Activated T-cell treated with anti-CD3 and anti-CD28 coated beads, Interleukin-2, amount 50 U/mL, for 4 hours (primary cell): ENCODE measurements around the gene KCNG2. TPM values are rescaled to one million over a fixed set of nuclear protein-coding genes. Genes with fewer than 3 reads are reported as not detected.
"Not testable (repeated sequence)": the region's sequence is repeated elsewhere in the genome, so short reads cannot be mapped to it uniquely, and the experiment has no call there.

Experiments used
- ATAC-seq, 2 donors: fragments of 200-7000 bp; cut with Tn5 transposase; one replicate each; pipeline ENCODE4 v1.10.0; 2021
- DNase-seq: peaks from one replicate; pipeline ENCODE4 v3.0.0-alpha.2; 2020
- H3K27me3 Mint-ChIP-seq: one replicate; pipeline ENCODE4 v1.8.0; 2021; ENCODE audit warnings: low read depth, mixed read lengths
- H3K36me3 Mint-ChIP-seq: one replicate; pipeline ENCODE4 v1.8.0; 2022; ENCODE audit warnings: mixed read lengths; ENCODE audit not compliant: insufficient read depth
- H3K4me1 Mint-ChIP-seq: one replicate; pipeline ENCODE4 v1.8.0; 2021; ENCODE audit warnings: low read depth, mixed read lengths
- H3K4me3 Mint-ChIP-seq: one replicate; pipeline ENCODE4 v1.8.0; 2021; ENCODE audit warnings: mild to moderate bottlenecking, moderate library complexity, mixed read lengths
- H3K9me3 Mint-ChIP-seq: one replicate; pipeline ENCODE4 v1.8.0; 2021; ENCODE audit warnings: mixed read lengths
- total RNA-seq, 3 donors: library from RNA; stranded (reverse); gene quantifications; one replicate each; pipeline ENCODE4 v1.2.1, GENCODE V29; 2021

The KCNG2 gene
- total RNA-seq, 3 donors from 2014 or later: not detected

GRCh38 chr18:79872527-79873444 lies 75.0 kb downstream of the KCNG2 start:
- Mint-ChIP-seq H3K27me3 (no peaks in the 10 kb centered on the region), H3K9me3 (no peaks in the 10 kb centered on the region), H3K4me3 (no peak overlapping the region), H3K36me3 (no peaks in the 10 kb centered on the region), H3K4me1 (no peaks in the 10 kb centered on the region)
- no peak for ATAC-seq
- no peak for DNase-seq

- DNase-seq (no peak), ATAC-seq (no peak)
- H3K4me1 Mint-ChIP-seq: no peaks in the 10 kb centered on the region
- no peak overlapping the region for H3K4me3 Mint-ChIP-seq
- no peaks in the 10 kb centered on the region for H3K9me3 Mint-ChIP-seq
- no peaks in the 10 kb centered on the region for H3K27me3 Mint-ChIP-seq
- no peaks in the 10 kb centered on the region for H3K36me3 Mint-ChIP-seq
These were observed 75.8 kb downstream of the KCNG2 start for GRCh38 chr18:79873449-79874110.

- H3K27me3 Mint-ChIP-seq: no peaks in the 10 kb centered on the region
- no peak overlapping the region for H3K4me3 Mint-ChIP-seq
- ATAC-seq (no peak), DNase-seq (no peak)
- no peaks in the 10 kb centered on the region for H3K9me3 Mint-ChIP-seq
- no peaks in the 10 kb centered on the region for H3K36me3 Mint-ChIP-seq
- H3K4me1 Mint-ChIP-seq: no peaks in the 10 kb centered on the region
These were observed 77.1 kb downstream of the KCNG2 start for GRCh38 chr18:79874553-79875530.

GRCh38 chr18:79875531-79875919 lies 77.8 kb downstream of the KCNG2 start:
- no peak for ATAC-seq
- Mint-ChIP-seq H3K36me3 (no peaks in the 10 kb centered on the region), H3K4me1 (no peaks in the 10 kb centered on the region), H3K27me3 (no peaks in the 10 kb centered on the region), H3K9me3 (no peaks in the 10 kb centered on the region), H3K4me3 (no peak overlapping the region)
- no peak for DNase-seq

- no peak overlapping the region for H3K4me3 Mint-ChIP-seq
- no peaks in the 10 kb centered on the region for H3K27me3 Mint-ChIP-seq
- DNase-seq: no peak
- H3K36me3 Mint-ChIP-seq: no peaks in the 10 kb centered on the region
- no peak for ATAC-seq
- H3K4me1 Mint-ChIP-seq: no peaks in the 10 kb centered on the region
- no peaks in the 10 kb centered on the region for H3K9me3 Mint-ChIP-seq
These were observed 78.3 kb downstream of the KCNG2 start for GRCh38 chr18:79875931-79876461.

- Mint-ChIP-seq H3K36me3 (no peaks in the 10 kb centered on the region), H3K27me3 (no peaks in the 10 kb centered on the region), H3K4me3 (no peak overlapping the region), H3K4me1 (no peaks in the 10 kb centered on the region), H3K9me3 (no peaks in the 10 kb centered on the region)
- no peak for ATAC-seq
- DNase-seq: no peak
These were observed 78.8 kb downstream of the KCNG2 start for GRCh38 chr18:79876497-79876896.

GRCh38 chr18:79877163-79878091 lies 79.7 kb downstream of the KCNG2 start:
- H3K9me3 Mint-ChIP-seq: no peaks in the 10 kb centered on the region
- no peaks in the 10 kb centered on the region for H3K36me3 Mint-ChIP-seq
- H3K4me3 Mint-ChIP-seq: no peak overlapping the region
- no peaks in the 10 kb centered on the region for H3K27me3 Mint-ChIP-seq
- DNase-seq: no peak
- H3K4me1 Mint-ChIP-seq: no peaks in the 10 kb centered on the region
- ATAC-seq: no peak

- not testable (repeated sequence) for H3K27me3 Mint-ChIP-seq, H3K36me3 Mint-ChIP-seq, H3K4me1 Mint-ChIP-seq, H3K4me3 Mint-ChIP-seq, DNase-seq, ATAC-seq, H3K9me3 Mint-ChIP-seq
These were observed 80.5 kb downstream of the KCNG2 start for GRCh38 chr18:79878246-79878645.

GRCh38 chr18:79878741-79879378 lies 81.1 kb downstream of the KCNG2 start:
- DNase-seq: no peak
- no peak overlapping the region for H3K4me3 Mint-ChIP-seq
- ATAC-seq: no peak
- H3K9me3 Mint-ChIP-seq: no peaks in the 10 kb centered on the region
- H3K36me3 Mint-ChIP-seq: no peaks in the 10 kb centered on the region
- H3K27me3 Mint-ChIP-seq: no peaks in the 10 kb centered on the region
- no peaks in the 10 kb centered on the region for H3K4me1 Mint-ChIP-seq

- Mint-ChIP-seq H3K4me1 (no peaks in the 10 kb centered on the region), H3K4me3 (no peak overlapping the region), H3K36me3 (no peaks in the 10 kb centered on the region), H3K27me3 (no peaks in the 10 kb centered on the region), H3K9me3 (no peaks in the 10 kb centered on the region)
- no peak for DNase-seq
- ATAC-seq: no peak
These were observed 81.8 kb downstream of the KCNG2 start for GRCh38 chr18:79879566-79879965.

GRCh38 chr18:79881695-79882094 lies 84.0 kb downstream of the KCNG2 start:
- H3K27me3 Mint-ChIP-seq: no peaks in the 10 kb centered on the region

GRCh38 chr18:79882522-79883241 lies 84.9 kb downstream of the KCNG2 start:
- ATAC-seq: no peak
- Mint-ChIP-seq H3K9me3 (no peaks in the 10 kb centered on the region), H3K36me3 (no peaks in the 10 kb centered on the region), H3K27me3 (no peaks in the 10 kb centered on the region), H3K4me3 (no peak overlapping the region), H3K4me1 (no peaks in the 10 kb centered on the region)
- DNase-seq: no peak

More at GRCh38 chr18:79881695-79882094, 84.0 kb downstream of the KCNG2 start:
- ATAC-seq (no peak), DNase-seq (no peak)
- Mint-ChIP-seq H3K4me1 (no peaks in the 10 kb centered on the region), H3K36me3 (no peaks in the 10 kb centered on the region), H3K9me3 (no peaks in the 10 kb centered on the region), H3K4me3 (no peak overlapping the region)
